Measurements from ENCODE around the gene ACADL. TPM values are rescaled to one million over a fixed set of nuclear protein-coding genes. Genes with fewer than 3 reads are reported as not detected.

ACADL gene
- total and polyA plus RNA-seq, 2 of the 8 experiments (the other 6 are each of a cell fraction or from before 2014, with no cell fraction given): 0.11 to 0.34 TPM

DNA sequence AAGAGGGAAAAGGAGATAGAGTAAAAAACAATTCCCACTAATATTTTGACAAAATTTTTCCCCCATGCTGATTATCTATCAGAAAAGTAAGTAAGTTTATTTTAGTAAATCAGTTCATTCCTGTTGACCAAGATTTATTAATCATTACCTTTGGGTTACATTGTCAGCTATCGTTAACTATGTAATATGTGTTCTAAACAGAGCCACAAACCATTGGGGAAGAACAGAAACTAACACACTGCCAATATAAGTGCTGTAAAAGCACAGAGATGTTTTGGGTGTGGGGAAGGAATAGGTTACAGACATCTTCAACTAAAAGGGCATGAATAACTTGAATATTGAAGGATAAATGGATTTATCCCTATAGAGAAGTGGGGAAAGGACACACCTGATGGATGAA, 42.5 kb upstream of the ACADL start:
- no peak overlapping the region for H3K14ac ChIP-seq (ENCODE audit: insufficient read length)
- H3K79me2 ChIP-seq (ENCODE audit: control insufficient read depth in 1 of 2, insufficient read depth in 2 of 2, low read length in 2 of 2): no peaks in the 10 kb centered on the region
- H3K27me3 ChIP-seq (replicated peaks in 1 of 4; ENCODE audit: control insufficient read depth in 3 of 4, extremely low read depth in 1 of 4, insufficient read depth in 3 of 4, low read length in 3 of 4): no peaks in the 10 kb centered on the region
- H3K36me3 ChIP-seq (ENCODE audit: control insufficient read depth in 2 of 4, insufficient read depth in 4 of 4, low read length in 3 of 4): no peaks in the 10 kb centered on the region
- no peaks in the 10 kb centered on the region for H3K4me1 ChIP-seq (replicated peaks in 1 of 4; ENCODE audit: control insufficient read depth in 3 of 4, insufficient read depth in 4 of 4, low read length in 3 of 4)
- no peak overlapping the region for H3K4me2 ChIP-seq (ENCODE audit: insufficient read depth in 1 of 2, low read depth in 2 of 2, low read length in 2 of 2)
- no peak overlapping the region for H2BK20ac ChIP-seq (ENCODE audit: low read length)
- CTCF ChIA-PET (ENCODE audit: partially characterized antibody): interaction anchor here (0.7 to 1.3 kb wide), 2 partner anchors 18 to 217 kb away, joined by 3 read pairs; no protein-coding TSS in a partner anchor
- H3K23me2 ChIP-seq (ENCODE audit: low read depth, low read length): no peaks in the 10 kb centered on the region
- H3K18ac ChIP-seq (ENCODE audit: extremely low read depth, low read length): no peak overlapping the region
- no peak overlapping the region for H3K4me3 ChIP-seq (ENCODE audit: extremely low read depth in 1 of 4, insufficient read depth in 2 of 4, low read depth in 3 of 4, low read length in 4 of 4)
- no peak overlapping the region for H3K56ac ChIP-seq (replicated peaks; ENCODE audit: insufficient read length, low read depth, low read length)
- no peak overlapping the region for H2BK12ac ChIP-seq (ENCODE audit: low read depth, low read length)
- H2BK5ac ChIP-seq (ENCODE audit: low read depth, low read length): no peak overlapping the region
- H3K4ac ChIP-seq (replicated peaks; ENCODE audit: insufficient read length, low read depth, low read length): no peak overlapping the region
- no peak overlapping the region for H2AK5ac ChIP-seq (ENCODE audit: low read depth, low read length)
- WGBS, 2 experiments (ENCODE audit: extremely low coverage in 1 of 2, insufficient coverage in 1 of 2, insufficient read length in 1 of 2, insufficient replicate concordance in 2 of 2, low coverage in 1 of 2, low lambda C conversion rate in 2 of 2, missing lambda C conversion rate in 1 of 2): 100% methylated on average over 1 of the region's 1 CpG; no CpG with 5 or more reads in 1 of the 2 experiments
- H2BK15ac ChIP-seq (ENCODE audit: low read length): no peak overlapping the region
- POLR2A ChIA-PET (ENCODE audit: partially characterized antibody): no interaction called here
- H3K79me1 ChIP-seq (ENCODE audit: low read depth, low read length): no peaks in the 10 kb centered on the region
- no peak overlapping the region for H4K91ac ChIP-seq (replicated peaks; ENCODE audit: insufficient read length, low read length)
- H3K9ac ChIP-seq (replicated peaks in 1 of 4; ENCODE audit: extremely low read depth in 1 of 4, low read depth in 3 of 4, low read length in 3 of 4): no peak overlapping the region
- H2BK120ac ChIP-seq (replicated peaks; ENCODE audit: low read depth, low read length): no peak overlapping the region
- H4K5ac ChIP-seq (ENCODE audit: insufficient read length, low read depth, low read length): no peak overlapping the region
- FAIRE-seq: no peak
- H3K9me3 ChIP-seq (ENCODE audit: insufficient read depth in 2 of 2, low read depth in 1 of 2, low read length in 1 of 2): no peaks in the 10 kb centered on the region
- H2AFZ ChIP-seq (ENCODE audit: low read length): no peak overlapping the region
- no peak overlapping the region for H3K27ac ChIP-seq (ENCODE audit: low read depth, low read length)
- no peak overlapping the region for H3K23ac ChIP-seq (ENCODE audit: insufficient read length)
- DNase-seq (ENCODE audit: low read depth in 1 of 2, low spot score in 2 of 2): no peak
- H4K20me1 ChIP-seq (replicated peaks in 1 of 2; ENCODE audit: control insufficient read depth in 1 of 2, insufficient read depth in 2 of 2, low read length in 2 of 2): no peaks in the 10 kb centered on the region
- H4K8ac ChIP-seq (ENCODE audit: extremely low read depth, insufficient read depth, low read length): no peak overlapping the region
- TF ChIP-seq BACH1 (IDR thresholded peaks at IDR 0.05; ENCODE audit: low read length): no peak
- TF ChIP-seq, protein P1, sequence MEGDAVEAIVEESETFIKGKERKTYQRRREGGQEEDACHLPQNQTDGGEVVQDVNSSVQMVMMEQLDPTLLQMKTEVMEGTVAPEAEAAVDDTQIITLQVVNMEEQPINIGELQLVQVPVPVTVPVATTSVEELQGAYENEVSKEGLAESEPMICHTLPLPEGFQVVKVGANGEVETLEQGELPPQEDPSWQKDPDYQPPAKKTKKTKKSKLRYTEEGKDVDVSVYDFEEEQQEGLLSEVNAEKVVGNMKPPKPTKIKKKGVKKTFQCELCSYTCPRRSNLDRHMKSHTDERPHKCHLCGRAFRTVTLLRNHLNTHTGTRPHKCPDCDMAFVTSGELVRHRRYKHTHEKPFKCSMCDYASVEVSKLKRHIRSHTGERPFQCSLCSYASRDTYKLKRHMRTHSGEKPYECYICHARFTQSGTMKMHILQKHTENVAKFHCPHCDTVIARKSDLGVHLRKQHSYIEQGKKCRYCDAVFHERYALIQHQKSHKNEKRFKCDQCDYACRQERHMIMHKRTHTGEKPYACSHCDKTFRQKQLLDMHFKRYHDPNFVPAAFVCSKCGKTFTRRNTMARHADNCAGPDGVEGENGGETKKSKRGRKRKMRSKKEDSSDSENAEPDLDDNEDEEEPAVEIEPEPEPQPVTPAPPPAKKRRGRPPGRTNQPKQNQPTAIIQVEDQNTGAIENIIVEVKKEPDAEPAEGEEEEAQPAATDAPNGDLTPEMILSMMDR (IDR thresholded peaks at IDR 0.05; ENCODE audit: control extremely low read depth in 1 of 3, insufficient read depth in 1 of 3, low read depth in 1 of 3, low read length in 3 of 3): no peak
- no peak for TF ChIP-seq SUZ12 (IDR thresholded peaks at IDR 0.05; ENCODE audit: low read length)
- no peak for TF ChIP-seq SRF (IDR thresholded peaks at IDR 0.05; ENCODE audit: low read depth, low read length)
- no peak for TF ChIP-seq SAP30 (IDR thresholded peaks at IDR 0.05; ENCODE audit: insufficient read depth, insufficient replicate concordance, low read length)
- TF ChIP-seq FOSL1 (IDR thresholded peaks at IDR 0.05; ENCODE audit: insufficient read depth, low read depth, low read length): no peak
- no peak for TF ChIP-seq CHD2 (IDR thresholded peaks at IDR 0.05; ENCODE audit: low read length)
- no peak for TF ChIP-seq EP300 (IDR thresholded peaks at IDR 0.05; ENCODE audit: borderline replicate concordance in 1 of 2, low read depth in 2 of 2, low read length in 2 of 2)
- no peak for TF ChIP-seq NANOG (IDR thresholded peaks at IDR 0.05; ENCODE audit: insufficient read depth, low read depth, low read length, poor library complexity, severe bottlenecking)
- TF ChIP-seq JUND (IDR thresholded peaks at IDR 0.05; ENCODE audit: low read length): no peak
- no peak for TF ChIP-seq RAD21 (IDR thresholded peaks at IDR 0.05 in 1 of 2, conservative IDR thresholded peaks at IDR 0.05 in 1 of 2; ENCODE audit: low read depth in 2 of 2, low read length in 2 of 2)

All from H1 (cell line).